Astrocyte of the hippocampus (primary cell): ENCODE measurements around the gene WNT10A.

Experiments
- DNase-seq: peaks from one replicate; pipeline ENCODE4 v3.0.0; 2011; ENCODE audit warnings: low read depth, low spot score

Gene WNT10A

DNA sequence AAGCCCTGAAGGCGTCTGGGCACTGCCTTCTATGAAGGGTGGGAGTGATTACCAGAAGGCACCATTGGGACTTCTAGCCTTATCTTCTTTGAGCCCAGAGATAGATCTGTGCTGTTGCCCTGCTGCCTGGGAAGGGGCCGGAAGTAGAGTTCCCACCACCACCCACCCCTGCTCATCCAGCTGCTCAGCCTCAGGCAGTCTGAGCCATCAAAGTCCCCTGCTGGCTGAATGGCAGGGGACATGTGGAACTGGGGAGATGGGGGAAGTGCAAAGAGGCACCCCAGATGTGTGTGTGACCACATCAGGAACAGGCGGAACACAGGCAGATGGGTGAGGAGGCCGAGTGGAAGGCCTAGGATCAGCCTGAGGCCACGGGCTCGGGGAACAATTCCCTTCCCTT lies 3.3 kb upstream of the WNT10A start:
- DNase-seq, result no peak

GRCh38 chr2:218877891-218878290 lies 2.8 kb upstream of the WNT10A start:
- DNase-seq, result no peak

DNA sequence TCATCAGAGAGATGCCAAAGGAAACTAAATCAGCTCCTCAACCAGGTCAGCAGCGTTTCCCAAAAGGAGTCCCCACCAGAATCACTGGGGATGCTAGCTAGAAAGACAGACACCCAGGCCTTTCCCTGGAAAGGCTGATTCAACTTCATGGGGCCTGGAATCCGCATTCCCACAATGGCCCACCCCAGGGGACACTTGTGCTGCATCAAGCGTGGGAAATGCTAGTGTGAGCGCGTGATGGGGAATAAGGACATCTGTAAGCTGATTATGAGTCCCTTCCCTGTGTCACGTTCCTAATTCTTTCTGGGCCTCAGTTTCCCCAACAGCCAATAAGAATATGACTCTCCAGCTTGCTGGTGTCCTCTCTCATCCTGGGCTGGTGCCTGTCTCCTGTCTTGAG lies 2.2 kb upstream of the WNT10A start:
- no peak for DNase-seq

DNA sequence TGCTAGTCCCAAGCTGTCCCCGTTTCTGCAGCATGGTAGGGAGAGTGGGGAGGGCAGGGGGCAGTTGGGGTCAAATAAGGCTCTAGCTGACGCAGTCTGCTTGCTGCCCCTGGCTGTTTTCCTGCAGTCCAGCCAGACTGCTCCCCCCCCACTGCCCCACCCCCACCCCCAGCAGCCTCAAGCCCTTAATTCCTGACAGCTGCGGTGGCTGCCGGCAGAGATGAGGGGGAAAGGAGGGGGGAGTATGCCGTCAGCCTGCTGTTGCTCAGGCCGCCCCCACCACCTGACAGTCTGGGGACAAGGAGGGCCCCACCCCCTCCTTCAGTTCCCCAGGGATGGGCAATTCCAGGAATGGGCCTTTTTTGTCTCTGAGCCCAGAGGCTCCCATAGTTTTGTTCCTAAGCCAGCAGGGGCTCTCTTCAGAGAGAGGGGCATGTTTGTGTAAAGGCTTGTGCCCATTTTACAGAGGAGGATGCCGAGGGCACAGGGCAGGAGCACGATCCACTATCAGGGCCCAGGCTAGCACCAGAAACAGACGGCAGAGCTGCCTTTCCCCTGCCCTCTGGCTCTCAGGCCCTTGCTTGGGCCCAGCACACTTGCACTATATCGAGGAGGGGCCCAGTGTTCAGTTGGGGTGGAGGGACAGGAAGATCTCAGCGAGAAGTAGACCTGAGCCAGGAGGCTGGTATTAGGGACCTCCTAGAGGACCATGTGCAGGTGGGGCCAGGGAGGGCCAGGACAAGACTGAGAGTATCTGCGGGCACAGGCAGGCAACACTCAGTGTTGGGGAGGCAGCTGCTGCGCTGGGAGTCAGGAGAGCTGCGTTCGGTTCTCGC lies 1.5 kb upstream of the WNT10A start:
- DNase-seq, result no peak

- DNase-seq, result no peak
These were observed 913 bp upstream of the WNT10A start for GRCh38 chr2:218879776-218880101.

DNA sequence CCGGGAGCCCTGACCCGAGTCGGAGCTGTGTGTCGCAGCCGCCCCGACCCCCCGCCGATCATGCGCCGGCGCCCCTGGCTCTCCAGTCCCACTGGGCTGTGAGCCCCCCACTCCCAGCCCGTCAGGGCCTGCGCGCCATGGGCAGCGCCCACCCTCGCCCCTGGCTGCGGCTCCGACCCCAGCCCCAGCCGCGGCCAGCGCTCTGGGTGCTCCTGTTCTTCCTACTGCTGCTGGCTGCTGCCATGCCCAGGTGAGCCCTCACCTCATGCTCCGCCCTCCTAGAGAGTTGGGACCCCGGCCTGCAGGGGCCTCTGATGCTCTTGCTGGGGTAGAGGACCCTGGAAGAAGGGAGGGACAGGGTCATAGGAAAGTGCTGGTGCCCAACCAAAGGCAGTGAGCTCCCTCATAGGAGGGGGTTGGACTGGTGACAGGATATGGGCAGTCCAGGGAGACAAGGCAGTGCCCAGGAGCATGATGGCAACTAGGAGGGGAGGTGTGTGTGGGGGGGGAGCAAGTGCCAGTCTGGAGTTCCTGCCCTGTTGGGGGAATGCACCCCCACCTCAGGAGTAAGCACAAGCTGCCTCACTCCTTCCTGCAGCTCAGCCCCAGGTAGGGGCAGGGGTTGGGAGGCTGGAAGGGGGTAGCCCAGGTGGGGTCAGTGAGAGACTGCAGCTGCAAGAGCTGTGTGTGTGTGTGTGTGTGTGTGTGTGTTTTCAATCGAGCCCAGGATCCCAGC lies 375 bp downstream of the WNT10A start:
- no peak for DNase-seq

GRCh38 chr2:218881744-218882460 lies 1.2 kb downstream of the WNT10A start:
- no peak for DNase-seq

GRCh38 chr2:218882461-218882816 lies 1.8 kb downstream of the WNT10A start:
- DNase-seq, result no peak

GRCh38 chr2:218882866-218883366 lies 2.3 kb downstream of the WNT10A start:
- DNase-seq, result no peak

DNA sequence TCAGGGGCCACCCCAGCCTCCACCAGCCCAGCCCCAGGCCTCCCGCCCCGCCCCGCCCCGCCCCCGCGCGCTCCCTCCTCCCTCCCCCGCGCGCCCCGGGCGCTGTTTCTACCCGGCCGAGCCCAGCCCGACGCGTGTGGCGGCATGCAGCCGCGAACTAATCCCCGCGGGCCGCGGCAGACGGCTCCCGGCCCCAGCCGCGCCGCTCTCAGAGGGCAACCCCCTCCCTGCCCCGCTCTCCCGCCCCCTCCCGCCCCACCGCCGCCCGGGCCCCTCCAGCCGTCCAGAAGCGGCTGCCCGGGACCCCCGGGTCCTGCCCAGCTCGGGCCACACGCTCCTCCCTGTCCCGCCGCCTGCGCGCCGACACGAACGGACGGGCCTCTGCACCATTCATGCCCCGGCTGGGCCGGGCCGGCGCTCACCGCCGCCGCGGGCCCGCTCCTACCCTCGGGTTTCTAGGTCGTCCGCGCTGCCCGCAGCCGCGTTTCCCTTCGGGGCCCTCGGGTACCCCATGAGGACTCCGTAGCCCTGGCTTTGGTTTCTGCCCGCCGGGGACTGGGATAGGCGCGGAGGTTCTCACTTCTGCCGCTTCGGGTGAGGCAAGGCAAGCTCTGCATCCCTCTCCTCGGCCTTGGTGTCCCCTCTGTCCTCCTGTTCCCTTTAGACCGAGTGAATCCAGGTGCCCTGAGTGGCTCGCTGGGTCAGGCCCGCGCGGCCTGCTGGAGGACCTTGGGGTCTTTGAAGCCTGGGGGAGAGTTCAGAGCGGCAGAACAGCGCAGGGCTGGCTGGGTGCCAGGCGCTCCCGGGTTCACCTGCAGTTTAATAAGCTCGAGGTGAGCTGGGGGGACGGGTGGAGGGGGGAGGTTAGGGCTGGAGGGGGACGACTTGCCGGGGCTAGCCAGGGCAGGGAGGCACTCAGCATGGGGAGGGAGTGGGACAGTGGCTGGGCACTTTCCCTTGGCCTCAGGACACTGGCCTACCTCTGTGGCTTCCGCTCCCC lies 3.1 kb downstream of the WNT10A start:
- DNase-seq, result no peak

DNA sequence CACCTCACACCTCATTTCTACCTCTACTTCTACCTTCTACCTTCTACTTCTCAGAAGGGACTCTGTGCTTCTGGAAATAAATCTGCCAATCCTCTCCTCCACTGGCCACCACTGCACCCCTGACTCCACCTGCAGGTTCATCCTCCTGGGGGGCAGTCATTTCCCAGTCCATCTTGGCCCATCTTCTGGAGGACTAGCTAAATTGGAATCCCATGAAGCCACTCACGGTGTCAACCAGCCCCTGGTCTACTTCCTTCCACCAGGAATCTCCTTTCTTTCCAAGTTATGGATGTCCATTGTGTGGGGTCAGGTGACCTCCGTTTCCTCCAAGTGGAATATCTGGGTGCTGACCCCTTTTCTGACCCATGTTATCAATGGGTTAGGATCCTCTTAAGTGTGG lies 3.9 kb downstream of the WNT10A start:
- no peak for DNase-seq

- no peak for DNase-seq
These were observed 5.6 kb downstream of the WNT10A start for GRCh38 chr2:218885981-218886947.

DNA sequence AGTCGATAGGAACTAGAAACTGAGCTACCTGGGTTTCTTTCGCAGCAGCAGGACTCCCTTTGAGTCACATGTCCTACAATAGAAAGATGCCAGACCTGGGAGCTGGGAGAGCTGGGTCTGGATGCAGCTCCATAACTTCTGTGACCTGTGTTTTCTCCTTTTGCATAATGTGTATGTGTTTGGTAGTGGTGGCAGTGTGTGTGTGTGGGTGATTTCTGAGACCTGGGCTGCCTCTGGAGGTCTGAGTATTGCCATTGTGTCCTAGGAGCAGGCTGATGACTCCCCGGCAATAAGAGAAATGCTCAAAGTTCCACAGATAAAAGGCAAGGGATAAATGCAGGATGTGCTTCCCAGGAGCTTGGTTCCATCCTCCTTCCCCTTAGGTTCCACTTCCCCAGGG lies 6.4 kb downstream of the WNT10A start:
- DNase-seq, result no peak

DNA sequence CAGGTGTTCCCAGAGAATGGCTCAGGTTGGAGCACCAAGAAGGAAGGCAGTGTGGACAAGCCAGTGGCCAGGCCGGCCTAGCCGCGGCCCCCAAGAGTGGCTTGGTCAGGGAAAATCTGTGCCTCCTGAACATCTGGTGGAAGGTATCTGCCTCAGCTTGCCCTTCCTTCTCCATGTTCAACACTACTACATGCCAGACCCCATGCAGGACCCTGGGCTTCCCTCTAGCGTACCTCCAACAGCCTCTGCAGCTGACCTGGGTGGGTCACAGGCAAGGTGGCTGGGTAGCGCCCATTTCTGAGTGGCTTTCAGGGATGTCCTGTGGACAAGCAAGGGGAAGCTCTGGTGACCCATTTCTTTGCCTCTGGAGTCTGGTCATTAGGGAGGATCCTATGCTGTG lies 7.7 kb downstream of the WNT10A start:
- DNase-seq, result no peak

- DNase-seq, result no peak
These were observed 9.3 kb downstream of the WNT10A start for GRCh38 chr2:218889937-218890336.

DNA sequence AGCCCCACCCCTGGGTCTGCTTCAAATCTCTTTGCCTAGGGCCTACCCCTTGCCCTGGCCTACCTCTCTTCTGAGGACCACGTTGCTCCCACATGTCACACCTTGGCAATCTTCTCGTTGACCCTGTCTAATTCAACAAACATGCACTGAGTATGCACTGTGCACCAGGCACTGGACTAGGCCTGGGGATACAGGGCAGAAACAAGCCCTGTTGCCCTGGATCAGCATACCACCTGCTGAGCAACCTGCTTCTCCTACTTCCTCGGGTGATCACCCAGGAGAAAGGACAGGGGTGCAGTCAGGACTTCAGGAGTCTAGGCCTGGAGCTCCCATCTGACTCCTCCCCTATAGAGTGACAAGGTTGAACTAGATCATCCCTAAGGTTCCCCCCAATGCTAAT lies 9.7 kb downstream of the WNT10A start:
- DNase-seq, result no peak

GRCh38 chr2:218891275-218892135 lies 10.9 kb downstream of the WNT10A start:
- DNase-seq, result no peak

DNA sequence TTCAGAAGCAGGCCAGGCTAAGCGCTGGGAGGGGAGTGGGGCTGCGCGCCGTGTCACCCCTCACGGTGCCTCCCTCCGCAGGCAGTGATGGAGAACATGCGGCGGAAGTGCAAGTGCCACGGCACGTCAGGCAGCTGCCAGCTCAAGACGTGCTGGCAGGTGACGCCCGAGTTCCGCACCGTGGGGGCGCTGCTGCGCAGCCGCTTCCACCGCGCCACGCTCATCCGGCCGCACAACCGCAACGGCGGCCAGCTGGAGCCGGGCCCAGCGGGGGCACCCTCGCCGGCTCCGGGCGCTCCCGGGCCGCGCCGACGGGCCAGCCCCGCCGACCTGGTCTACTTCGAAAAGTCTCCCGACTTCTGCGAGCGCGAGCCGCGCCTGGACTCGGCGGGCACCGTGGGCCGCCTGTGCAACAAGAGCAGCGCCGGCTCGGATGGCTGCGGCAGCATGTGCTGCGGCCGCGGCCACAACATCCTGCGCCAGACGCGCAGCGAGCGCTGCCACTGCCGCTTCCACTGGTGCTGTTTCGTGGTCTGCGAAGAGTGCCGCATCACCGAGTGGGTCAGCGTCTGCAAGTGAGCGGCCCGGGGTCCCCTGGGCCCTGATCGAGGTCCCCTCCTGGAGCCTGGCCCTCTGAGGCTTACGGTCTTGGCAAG lies 12.2 kb downstream of the WNT10A start:
- peak; percentile 74 for DNase-seq
